NCI-H128 (cell line): ENCODE data around the gene PTPRG.

Source experiments
- DNase-seq: peaks from one replicate; lab custom pipeline; 2025; ENCODE audit not compliant: unreplicated experiment; lab: John Stamatoyannopoulos, UW

Gene PTPRG

GRCh38 chr3:61819861-61820260, 258.5 kb downstream of the PTPRG start:
- no peak for DNase-seq

DNA sequence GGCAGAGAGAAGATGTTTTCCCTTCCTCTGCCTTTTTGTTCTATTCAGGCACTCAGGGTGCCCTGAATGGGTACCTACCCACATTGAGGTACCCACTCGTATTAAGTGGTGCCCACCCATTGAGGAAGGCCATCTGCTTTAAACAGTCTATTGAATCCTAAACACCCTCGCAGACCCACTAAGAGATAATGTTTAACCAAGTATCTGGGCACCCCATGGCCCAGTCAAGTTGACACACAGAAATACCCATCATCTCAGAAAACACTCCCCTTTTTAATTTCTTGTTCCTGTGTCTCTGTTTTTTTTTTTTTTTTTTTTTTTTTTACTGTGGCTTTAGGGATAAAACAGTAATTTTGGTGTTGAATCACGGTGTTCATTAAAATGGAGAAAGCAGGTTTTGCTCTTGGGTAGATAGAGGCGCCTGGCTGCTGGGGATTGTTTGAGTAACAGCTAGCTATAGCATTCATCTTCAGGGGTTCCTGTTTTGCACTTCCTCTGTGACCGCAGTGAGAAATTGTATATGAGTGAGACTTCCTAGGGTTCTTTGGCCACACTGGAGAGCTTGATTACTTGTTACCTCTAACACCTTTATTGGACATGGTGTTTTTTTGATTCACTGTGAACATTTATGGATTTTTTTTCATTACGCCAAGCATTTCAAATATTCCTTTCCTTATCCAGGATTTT, 259.1 kb downstream of the PTPRG start:
- DNase-seq, result no peak

GRCh38 chr3:61821823-61822251, 260.5 kb downstream of the PTPRG start:
- DNase-seq, result no peak

GRCh38 chr3:61822588-61822987, 261.2 kb downstream of the PTPRG start:
- no peak for DNase-seq

DNA sequence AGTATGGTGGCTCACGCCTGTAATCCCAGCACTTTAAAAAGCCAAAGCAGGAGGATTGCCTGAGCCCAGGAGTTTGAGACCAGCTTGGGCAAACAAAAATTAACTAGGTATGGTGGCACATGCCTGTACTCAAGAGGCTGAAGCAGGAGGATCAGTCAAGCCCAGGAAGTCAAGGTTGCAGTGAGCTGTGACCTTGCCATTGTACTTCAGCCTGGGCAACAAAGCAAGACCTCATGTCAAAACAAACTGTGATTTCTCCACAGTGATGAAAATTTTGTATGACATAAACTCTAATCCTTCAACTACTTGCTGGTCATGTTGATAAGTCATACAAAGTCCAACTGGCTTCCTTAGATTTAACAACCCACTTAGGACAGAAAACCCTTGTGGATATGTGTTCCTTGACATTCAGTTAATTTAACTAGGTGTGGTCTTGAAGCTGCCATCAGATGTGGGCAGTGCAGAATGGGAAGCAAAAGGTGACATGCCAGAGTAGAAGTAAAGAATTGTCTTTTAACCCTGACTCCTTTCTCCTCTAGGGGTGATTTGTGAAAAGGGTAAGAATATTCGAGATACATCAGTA, 263.3 kb downstream of the PTPRG start:
- no peak for DNase-seq

- DNase-seq, result no peak
These were observed 264.8 kb downstream of the PTPRG start for GRCh38 chr3:61826161-61826560.

- no peak for DNase-seq
These were observed 267.0 kb downstream of the PTPRG start for GRCh38 chr3:61828184-61828874.

DNA sequence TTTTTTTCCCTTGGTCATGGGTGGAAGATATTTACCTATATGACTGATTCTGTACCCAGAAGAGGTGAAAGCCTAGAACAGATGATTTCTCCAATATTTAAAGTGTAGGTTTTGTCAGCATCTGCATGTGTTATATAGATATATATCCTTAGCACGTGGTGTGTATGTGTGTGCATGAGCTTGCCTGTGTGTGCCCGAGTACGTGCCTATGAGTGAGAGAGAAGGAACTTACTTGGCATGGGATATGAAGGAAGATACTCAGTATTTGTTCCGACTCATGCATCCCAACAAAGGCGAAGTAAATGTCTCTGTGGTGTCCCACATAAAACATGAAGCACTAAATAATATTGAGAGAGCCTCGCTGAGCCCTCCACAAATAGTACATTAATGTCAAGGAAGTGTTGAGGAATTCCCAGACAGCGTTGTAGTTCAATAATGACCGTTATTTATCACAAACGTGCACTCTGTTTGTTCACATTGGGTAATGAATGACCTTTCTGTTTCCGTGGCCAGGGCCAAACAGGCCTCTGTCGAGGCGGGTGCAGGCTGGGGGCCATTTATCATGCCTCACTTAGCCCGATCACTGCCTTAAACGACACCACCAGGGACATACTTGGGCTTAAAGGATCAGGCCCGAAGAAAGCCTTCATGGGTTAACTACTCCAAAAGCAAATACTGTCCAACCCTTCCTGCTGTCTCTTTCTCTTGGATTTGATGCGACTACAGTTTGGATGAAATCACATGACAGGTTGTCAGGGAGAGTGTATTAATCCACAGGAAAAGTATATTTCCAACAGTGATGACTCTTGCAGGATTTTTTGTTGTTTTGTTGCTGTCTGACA, 267.7 kb downstream of the PTPRG start:
- DNase-seq, result no peak

GRCh38 chr3:61829722-61830350, 268.5 kb downstream of the PTPRG start:
- DNase-seq, result no peak

GRCh38 chr3:61831973-61832372, 270.6 kb downstream of the PTPRG start:
- DNase-seq, result no peak

GRCh38 chr3:61832375-61833229, 271.2 kb downstream of the PTPRG start:
- no peak for DNase-seq

GRCh38 chr3:61839256-61839655, 277.9 kb downstream of the PTPRG start:
- no peak for DNase-seq

DNA sequence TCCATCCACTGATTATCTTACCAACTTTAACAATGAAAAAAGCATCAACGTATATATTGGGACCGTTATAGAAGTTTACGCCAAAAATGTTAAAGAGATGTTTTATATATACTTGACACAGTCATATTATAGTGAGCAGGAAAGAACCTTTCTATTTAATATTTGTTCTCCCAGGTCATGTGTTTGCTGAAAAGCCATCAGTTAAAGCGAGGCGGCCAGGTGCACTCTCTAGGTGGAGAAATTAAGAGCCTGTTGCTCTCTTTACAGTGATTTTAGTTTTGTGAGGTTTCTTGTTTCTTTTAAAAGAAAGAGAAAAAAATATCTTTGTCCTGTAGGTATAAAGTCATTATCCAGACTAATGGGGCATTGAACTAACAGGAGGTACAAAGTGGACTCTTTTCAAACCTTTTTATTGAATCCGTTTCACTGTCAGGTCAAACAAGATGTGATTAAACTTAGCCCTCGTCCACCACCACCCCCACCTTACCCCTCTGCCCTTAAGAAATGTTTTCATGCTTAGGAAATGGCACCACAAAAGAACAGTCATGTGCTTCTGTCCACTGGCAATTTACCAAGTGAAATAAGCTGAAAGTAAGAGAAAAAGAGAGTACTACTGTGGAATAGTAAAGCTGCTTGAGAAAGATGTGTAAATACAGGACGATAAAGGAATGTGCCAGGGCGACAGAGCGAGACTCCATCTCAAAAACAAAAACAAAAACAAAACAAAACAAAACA, 279.9 kb downstream of the PTPRG start:
- no peak for DNase-seq

- DNase-seq, result no peak
These were observed 280.6 kb downstream of the PTPRG start for GRCh38 chr3:61841988-61842387.

- DNase-seq, result no peak
These were observed 283.0 kb downstream of the PTPRG start for GRCh38 chr3:61844346-61844745.

DNA sequence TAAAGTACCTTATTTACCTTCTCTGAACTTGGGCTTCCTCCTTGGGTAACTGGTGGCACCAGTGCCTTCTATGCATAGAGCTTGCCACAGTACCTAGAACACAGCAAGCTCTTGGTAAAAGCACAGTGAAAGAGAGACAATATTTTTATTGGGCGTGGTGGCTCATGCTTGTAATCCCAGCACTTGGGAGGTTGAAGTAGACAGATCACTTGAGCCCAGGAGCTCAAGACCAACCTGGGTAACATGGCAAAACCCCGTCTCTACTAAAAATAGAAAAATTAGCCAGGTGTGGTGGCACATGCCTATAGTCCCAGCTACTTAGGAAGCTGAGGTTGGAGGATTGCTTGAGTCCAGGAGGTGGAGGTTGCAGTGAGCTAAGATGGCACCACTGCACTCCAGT, 285.1 kb downstream of the PTPRG start:
- DNase-seq, result no peak

DNA sequence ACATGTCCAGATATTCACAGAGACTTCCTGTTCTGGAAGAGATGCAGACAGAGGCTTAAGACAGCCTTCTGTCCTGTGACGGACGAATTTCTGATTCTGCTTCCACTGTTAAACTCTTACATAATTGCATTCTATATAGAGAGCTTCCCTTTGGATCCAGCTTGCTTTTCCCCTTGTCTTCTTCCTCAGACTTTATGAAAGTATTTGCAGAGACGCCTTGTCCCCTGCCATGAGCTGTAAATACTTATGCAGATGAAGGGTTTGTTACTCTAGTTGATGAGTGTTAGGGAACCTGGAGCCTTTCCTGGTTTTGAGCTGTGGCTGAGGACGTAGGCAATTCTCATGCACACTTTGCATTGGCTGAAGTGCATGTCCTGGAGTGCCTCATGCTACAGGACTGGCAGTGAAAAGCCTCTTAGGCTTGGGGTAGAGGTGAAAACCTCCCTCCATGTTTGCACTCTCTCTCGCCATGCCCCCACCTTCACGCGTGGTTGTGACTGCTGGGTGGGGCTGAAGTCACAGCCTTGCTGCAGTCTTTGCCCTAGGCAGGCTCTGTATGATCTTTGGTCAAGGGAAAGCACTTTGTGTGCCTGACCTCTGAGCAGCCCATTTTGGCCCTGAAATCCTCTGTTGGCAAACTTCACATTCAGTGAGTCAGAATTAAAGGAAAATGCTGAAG, 286.6 kb downstream of the PTPRG start:
- no peak for DNase-seq

- DNase-seq, result no peak
These were observed 287.5 kb downstream of the PTPRG start for GRCh38 chr3:61848885-61849284.

GRCh38 chr3:61853912-61854311, 292.5 kb downstream of the PTPRG start:
- no peak for DNase-seq
